Tracheal epithelial cell (primary cell): ENCODE data around the gene ZFP14. TPM values are rescaled to one million over a fixed set of nuclear protein-coding genes. Genes with fewer than 3 reads are reported as not detected.

ENCODE experiments used
- total RNA-seq: library from RNA; depleted of rRNA; stranded (reverse); fragments of >200 nt; gene quantifications from 2 replicates; pipeline ENCODE4 v1.2.1, GENCODE V29; 2014

Gene ZFP14
- 1.4 and 2.6 TPM in 2 replicates for total RNA-seq

GRCh38 chr19:36378625-36379509, at the start of gene ZFP14:
Gene ZFP14, minus strand, starts transcription at chr19:36379201. Its CDS starts 11,309 bp downstream, at chr19:36367892.

GRCh38 chr19:36418287-36419001, 39.4 kb upstream of the ZFP14 start, which contains the start of gene ZFP82:
Gene ZFP82, minus strand, starts transcription at chr19:36418644. Its CDS starts 8,855 bp downstream, at chr19:36409789.

Other genes with a start within 250 kb of the ZFP14 start
- 121 and 205 TPM in 2 replicates for gene CAPNS1, start 239.1 kb downstream of the ZFP14 start, total RNA-seq
- 0.48 and 3.0 TPM in 2 replicates for gene COX7A1, start 226.8 kb downstream of the ZFP14 start, total RNA-seq
- 4.6 and 6.2 TPM in 2 replicates for gene ZNF565, start 164.5 kb downstream of the ZFP14 start, total RNA-seq
- gene ZNF146, start 164.1 kb downstream of the ZFP14 start, total RNA-seq = 104 and 137 TPM in 2 replicates
- gene ZFP82, start 39.4 kb upstream of the ZFP14 start, total RNA-seq = 3.9 and 4.5 TPM in 2 replicates
- 3.6 and 7.9 TPM in 2 replicates for gene ZNF566, start 110.4 kb upstream of the ZFP14 start, total RNA-seq
- gene ZNF260, start 149.1 kb upstream of the ZFP14 start, total RNA-seq = 7.9 and 8.2 TPM in 2 replicates
- gene ZNF529, start 194.1 kb upstream of the ZFP14 start, total RNA-seq = 5.8 and 6.3 TPM in 2 replicates
- 2.8 and 5.3 TPM in 2 replicates for gene ZNF382, start 226.1 kb upstream of the ZFP14 start, total RNA-seq